ENCODE measurements around the gene EDC4.

The EDC4 gene

GRCh38 chr16:67892899-67893742, 20.3 kb downstream of the EDC4 start, which contains the start of gene PSKH1 (continued):
- TF ChIP-seq ZNF280D (tag by site-specific recombination; IDR thresholded peaks at IDR 0.05) (no peak), ZBTB20 (tag by site-specific recombination; IDR thresholded peaks at IDR 0.05) (peak; percentile 33; the same call in 1 of the 2 replicates), ZBTB11 (tag by site-specific recombination; conservative IDR thresholded peaks at IDR 0.05; ENCODE audit: low read depth) (0 out of 2 replicates have a peak, but pooled peaks have one; percentile 19), KLF10 (tag by site-specific recombination; IDR thresholded peaks at IDR 0.05) (peak; percentile 96), REST (tag by site-specific recombination; IDR thresholded peaks at IDR 0.05) (peak; percentile 39), ZNF621 (tag by site-specific recombination; IDR thresholded peaks at IDR 0.05) (no peak), IKZF3 (tag by site-specific recombination; IDR thresholded peaks at IDR 0.05) (peak; percentile 65), PBX3 (CRISPR knock-in tag; IDR thresholded peaks at IDR 0.05) (peak; percentile 78; the same call in 1 of the 2 replicates), REPIN1 (tag by site-specific recombination; IDR thresholded peaks at IDR 0.05; ENCODE audit: low read depth) (no peak), ZNF76 (tag by site-specific recombination; IDR thresholded peaks at IDR 0.05; ENCODE audit: borderline replicate concordance, low read depth) (peak; percentile 75), ZNF629 (tag by site-specific recombination; IDR thresholded peaks at IDR 0.05) (peak; percentile 93), ZBTB44 (tag by site-specific recombination; IDR thresholded peaks at IDR 0.05) (0 out of 2 replicates have a peak, but pooled peaks have one; percentile 32), MEIS1 (CRISPR knock-in tag; IDR thresholded peaks at IDR 0.05; ENCODE audit: borderline replicate concordance) (0 out of 2 replicates have a peak, but pooled peaks have one; percentile 23), ZNF626 (tag by site-specific recombination; IDR thresholded peaks at IDR 0.05) (0 out of 2 replicates have a peak, but pooled peaks have one; percentile 38), HOXC10 (CRISPR knock-in tag; IDR thresholded peaks at IDR 0.05) (0 out of 2 replicates have a peak, but pooled peaks have one; percentile 43), SP7 (tag by site-specific recombination; IDR thresholded peaks at IDR 0.05) (0 out of 2 replicates have a peak, but pooled peaks have one; percentile 24), KLF9 (tag by site-specific recombination; IDR thresholded peaks at IDR 0.05; ENCODE audit: low read depth) (peak; percentile 33; the same call in 1 of the 2 replicates), KLF1 (tag by site-specific recombination; IDR thresholded peaks at IDR 0.05) (0 out of 2 replicates have a peak, but pooled peaks have one; percentile 9), ZNF366 (tag by site-specific recombination; conservative IDR thresholded peaks at IDR 0.05) (peak; percentile 84), SP3 (tag by site-specific recombination; IDR thresholded peaks at IDR 0.05) (peak; percentile 93), ZNF335 (tag by site-specific recombination; conservative IDR thresholded peaks at IDR 0.05) (peak; percentile 50; the same call in 1 of the 2 replicates), ZNF513 (tag by site-specific recombination; IDR thresholded peaks at IDR 0.05) (peak; percentile 22; the same call in 1 of the 2 replicates)
